HG02623 (cell line): ENCODE measurements around the gene GABRR3.

Experiments
- ATAC-seq: cut with Tn5 transposase; IDR thresholded peaks from one replicate; pipeline ENCODE4 v1.9.1; 2021; ENCODE audit warnings: moderate library complexity; ENCODE audit not compliant: unreplicated experiment

GABRR3 gene

DNA sequence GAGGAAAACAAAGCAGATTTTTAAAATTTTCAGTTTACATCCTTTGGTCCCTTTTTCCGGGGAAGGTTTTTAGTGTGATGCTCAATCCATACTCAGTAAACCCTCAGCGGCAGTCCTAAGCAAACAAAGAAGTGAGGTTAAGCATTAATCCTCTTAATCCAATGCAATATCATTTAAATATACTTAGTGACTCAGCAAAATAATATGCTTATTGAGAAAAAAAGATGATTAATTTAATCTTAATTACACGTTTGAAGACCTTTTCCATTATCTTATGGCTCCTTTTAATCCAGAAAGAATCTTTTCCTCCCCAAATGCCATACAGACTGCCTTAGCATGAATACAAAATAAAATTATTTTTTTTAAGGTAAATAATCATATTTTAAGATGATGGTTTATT lies at the start of gene GABRR3:
Gene GABRR3, minus strand, starts transcription at position 108 of the 400 bp plus-strand sequence. CDS start 328 bp downstream, outside the sequence.
- no peak for ATAC-seq

DNA sequence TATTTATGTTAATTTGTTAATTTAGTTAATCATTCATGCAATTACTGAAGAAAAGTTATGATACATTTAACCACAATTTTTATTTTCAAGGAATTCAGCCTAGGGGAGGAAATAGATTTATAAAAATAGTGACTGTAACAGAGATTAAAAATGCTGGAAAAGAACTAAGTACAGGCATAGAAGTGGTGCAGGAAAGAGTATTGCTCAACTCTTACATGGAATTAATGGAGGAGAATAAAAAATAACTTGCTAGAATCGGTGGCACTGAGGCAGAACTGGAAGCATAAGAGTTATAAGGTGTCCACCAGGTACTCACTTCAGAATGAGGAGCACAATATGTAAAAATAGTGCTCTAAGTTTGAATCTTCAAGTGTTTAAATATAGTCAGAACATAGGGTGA lies 38.4 kb upstream of the GABRR3 start:
- ATAC-seq, result no peak

DNA sequence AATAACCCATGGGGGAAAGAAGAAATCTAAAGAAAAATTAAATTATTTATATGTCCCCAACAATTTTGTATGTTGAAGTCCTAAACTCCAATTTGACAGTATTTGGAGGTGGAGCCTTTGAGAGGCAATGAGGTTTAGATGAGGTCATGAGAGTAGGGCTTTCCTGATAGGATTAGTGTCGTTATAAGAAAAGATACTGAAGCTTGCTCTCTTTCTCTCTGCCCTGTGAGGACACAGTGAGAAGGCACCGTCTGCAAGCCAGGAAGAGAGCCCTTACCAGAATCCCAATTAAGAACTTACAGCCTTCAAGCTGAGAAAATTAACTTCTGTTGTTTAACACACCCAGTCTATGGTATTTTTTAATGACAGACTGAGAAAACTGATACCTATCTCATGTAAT lies 35.7 kb upstream of the GABRR3 start:
- ATAC-seq, result no peak

DNA sequence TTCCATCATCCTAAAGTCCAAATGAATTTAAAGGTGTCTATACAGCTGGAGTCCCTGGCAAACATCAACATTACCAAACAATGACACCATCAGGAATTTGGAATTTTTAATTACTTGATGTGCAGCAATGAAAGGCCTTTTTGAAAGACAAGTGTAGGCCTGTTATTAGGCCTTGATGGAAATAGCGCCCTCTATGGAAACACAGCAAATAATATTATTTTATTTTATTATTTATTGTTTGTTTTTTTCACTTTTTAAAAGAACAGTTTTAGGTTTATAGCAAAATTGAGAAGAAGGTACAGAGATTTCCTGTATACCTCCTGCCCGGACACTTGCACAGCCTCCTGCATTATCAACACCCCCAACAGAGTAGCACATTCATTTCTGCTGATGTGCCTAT lies 33.7 kb upstream of the GABRR3 start:
- no peak for ATAC-seq

DNA sequence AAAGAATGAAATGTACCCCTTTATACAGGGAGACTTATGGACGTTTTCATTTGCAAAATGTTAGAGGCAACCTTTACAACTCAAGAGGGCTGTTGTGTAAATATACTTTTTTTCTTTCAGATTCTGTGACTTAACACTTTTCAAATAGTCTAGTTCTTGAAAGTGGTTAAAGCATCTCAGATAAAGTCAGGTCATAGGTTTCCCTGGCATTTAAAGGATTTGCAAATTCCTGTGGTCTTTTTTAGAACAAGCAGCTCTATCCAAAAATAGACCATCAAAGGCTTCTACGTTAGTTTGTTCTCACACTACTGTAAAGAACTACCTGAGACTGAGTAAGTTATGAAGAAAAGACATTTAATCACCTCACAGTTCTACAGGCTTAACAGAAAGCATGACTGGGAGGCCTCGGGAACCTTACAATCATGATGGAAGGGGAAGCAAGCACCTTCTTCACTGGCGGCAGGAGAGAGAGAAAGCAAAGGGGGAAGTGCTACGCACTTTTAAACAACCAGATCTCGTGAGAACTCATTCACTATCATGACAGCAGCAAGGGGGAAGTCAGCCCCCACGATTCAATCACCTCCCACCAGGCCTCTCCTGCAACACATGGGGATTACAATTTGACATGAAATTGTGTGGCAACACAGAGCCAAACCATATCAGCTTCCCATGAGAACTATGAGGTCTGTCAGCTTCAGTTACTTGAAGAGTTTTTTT lies 23.3 kb upstream of the GABRR3 start:
- no peak for ATAC-seq

DNA sequence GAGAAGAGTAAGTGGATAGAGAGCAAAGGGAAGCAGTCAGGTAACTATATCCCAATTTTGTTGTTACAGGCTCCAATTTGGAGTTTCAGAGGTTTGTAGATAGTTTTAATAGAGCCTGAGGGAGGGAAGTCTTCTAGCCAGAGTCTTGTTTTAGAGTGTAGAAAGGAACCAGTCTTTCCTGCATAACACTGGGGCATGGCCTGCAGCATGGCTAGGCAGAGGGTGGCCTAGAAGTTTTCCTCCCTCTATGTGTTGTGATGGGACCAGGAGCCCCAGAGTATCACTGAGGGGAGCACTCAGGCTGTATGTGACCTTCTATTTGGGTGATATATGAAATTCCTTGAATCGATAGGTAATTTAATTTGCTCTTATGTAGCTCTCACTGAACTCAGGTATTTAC lies 22.5 kb upstream of the GABRR3 start:
- no peak for ATAC-seq

DNA sequence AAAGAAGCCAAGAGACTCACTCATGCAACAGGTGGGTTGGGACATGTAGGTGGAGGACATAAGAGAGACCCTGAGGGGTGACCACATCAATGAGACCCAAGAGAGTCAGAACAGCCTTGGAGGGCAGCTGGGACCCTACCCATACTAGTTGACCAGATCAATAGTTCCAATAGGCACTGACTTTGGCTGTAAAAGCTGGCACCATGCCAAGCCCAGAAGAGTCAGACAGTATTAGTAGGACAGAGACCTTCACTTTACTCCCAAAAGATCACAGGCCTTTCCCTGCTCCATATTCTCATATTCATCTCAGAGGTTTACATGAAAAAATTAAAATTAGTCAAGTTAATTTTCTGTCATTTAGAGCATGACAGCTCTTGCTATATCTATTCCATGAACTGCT lies 20.9 kb upstream of the GABRR3 start:
- no peak for ATAC-seq

DNA sequence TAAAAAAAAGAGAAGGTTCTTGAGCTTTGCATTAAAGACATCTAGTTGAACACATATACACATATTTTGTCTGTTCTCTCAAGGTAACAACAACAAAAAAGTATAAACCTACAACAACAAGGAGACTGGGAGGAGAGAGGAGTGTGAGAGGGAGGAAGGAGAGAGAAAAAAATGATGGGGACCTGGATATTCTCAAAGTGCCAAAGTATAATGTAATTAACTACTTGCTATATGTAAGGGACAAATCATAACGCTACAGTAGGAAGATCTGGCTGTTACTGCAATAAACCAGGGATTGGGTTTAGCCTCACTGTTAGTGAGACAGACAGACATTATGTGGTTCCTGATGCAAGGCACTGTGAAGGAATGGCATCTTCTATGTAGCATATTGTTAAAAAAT lies 14.2 kb upstream of the GABRR3 start:
- ATAC-seq, result no peak

DNA sequence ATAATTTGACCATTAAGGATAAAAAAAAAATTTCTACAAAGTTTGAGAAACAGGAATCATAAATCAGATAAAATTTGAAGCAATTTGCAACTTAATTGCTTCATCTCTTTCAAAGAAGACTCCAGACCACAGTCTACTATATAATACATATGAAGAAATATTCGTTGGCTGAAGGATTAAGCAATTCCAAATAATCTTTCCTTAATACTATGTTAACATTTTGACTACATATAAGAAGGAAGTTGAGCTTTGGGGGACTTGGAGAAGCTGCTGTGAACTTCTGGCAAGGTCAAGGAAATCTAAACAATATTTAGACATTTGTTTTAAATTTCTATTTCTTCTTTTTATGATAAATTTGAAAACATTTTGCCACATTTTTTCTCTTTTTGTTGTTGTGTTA lies 13.5 kb upstream of the GABRR3 start:
- no peak for ATAC-seq

DNA sequence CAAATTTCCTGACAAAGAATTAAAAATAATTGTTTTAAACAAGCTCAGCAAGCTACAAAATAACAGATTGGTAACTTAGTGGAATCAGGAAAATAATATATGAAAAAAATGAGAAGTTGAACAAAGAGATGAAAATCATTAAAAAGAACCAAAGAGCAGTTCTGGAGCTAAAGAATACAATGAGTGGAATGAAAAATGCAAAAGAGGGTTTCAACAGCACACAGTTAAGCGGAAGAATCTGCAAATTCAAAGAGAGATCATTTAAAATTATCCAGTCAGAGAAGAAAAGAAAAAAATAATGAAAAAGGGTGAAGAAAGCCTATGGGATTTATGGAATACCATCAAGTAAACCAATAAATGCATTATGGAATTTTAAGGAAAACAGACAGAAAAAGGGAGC lies 6.2 kb upstream of the GABRR3 start:
- no peak for ATAC-seq

DNA sequence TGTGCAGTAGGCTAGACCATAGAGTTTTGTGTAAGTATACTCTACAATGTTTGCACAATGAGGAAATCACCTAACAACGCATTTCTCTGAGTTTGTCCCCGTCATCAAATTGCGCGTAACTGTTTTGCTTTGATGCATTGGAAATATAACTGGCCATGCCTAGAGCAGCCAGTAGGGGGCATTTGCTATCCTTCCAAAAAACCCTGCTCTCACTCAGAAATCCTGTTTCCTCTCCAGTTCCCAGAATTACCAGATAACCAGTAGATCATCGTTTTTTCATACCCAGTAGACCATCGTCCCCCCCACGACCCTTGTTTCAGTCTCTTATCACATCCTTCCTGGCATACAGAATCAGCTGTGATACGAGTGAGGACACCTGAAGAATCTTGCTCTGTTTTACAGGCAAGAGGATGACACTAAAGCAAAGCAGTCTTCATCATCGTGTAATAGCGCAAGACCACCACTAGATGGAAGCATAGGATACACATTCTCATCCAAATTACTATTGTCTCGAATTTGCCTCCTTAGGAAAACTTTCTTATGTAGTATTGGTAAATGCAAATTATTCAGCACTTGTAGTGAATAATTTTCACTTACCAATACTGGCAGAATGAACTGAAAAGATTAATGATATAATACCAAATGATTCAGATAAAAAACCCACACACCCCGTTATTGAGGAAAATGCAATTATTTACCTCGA lies 4.4 kb upstream of the GABRR3 start:
- ATAC-seq, result peak; percentile 98

DNA sequence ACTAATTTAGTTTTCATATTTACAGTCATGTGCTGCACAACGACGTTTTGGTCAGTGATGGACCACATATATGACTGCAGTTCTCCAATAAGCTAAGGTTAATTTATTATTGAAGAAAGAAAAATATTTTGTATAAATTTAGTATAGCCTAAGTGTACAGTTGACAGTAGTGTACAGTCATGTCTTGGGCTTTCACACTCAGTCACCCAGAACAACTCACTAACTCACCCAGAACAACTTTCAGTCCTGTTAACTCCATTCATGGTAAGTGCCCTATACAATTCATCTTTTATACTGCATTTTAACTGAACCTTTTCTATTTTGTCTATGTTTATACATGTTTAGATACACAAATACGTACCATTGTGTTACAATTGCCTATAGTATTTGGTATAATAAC lies 3.8 kb upstream of the GABRR3 start:
- ATAC-seq, result no peak

DNA sequence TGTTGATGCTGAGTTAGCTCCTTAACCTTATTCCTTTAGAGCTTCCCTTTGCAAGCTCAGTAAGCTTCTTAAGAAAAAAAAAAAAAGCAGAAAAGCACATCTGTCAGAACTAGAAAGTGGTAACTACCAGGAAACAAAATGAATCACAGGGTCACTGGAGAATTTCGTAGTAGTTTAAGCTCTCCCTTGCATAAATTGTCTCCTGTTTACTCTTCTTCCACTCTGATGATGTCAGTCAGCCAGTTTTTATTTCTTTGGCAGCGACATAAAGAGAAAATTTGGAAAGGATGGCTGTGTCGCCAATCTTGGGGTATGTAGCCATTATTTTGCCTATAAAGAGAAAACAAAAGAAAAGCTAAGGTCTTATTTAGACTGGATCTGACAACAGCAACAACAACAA lies 3.2 kb upstream of the GABRR3 start:
- no peak for ATAC-seq

DNA sequence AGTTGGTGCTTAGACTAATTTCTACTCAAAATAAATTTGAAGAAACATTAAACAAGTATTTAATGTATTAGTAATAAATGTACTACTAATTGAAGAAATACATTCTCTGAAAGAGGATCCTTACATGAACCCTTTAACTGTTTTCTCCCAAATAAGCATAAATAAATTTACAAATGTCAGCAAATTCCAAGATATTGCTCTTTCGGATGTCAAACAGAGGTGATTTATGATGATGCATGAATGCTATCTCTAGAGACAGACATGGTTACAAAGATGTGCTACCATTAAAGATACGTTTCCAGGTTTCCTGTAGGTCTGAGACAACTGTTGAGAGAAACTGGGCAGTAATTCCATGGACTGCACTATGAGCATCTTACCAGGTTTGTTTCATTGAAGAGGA lies 629 bp downstream of the GABRR3 start:
- ATAC-seq, result no peak

DNA sequence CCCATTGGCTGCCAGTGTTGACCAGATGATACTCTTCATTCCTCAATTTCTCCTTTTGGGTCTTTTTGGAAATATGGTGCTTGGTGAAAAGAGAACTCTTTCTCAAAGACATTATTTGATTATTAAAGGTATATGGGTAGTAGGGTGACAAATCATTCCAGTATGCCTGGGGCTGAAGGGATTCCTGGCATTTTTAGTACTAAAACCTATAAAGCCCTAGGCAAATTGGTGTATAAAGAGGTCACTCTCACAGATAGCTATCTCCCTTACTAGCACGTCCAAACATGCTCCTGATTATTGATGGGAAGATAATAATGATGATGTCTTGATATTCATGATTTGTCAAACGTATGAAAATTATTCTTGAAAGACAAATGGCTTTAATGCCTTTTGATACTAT lies 1.1 kb downstream of the GABRR3 start:
- no peak for ATAC-seq

DNA sequence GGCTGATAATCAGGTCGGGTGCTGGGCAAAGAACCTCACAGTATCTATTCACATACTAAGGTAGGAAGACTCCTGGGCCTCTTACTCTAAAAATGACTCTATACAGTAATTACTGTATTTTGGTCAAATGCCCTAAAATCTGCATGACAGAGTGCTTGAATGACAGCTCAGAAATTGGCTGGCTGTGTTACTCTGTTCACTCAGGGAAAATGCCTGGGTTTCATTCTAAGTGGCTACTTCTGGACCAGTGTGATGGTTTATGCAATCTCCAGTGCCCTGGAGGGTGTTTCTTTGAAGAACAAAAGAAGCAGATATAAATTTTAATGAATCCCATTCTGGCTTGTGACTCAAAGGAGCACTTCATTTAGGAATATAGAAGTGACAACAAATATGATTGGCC lies 2.2 kb downstream of the GABRR3 start:
- ATAC-seq, result no peak

DNA sequence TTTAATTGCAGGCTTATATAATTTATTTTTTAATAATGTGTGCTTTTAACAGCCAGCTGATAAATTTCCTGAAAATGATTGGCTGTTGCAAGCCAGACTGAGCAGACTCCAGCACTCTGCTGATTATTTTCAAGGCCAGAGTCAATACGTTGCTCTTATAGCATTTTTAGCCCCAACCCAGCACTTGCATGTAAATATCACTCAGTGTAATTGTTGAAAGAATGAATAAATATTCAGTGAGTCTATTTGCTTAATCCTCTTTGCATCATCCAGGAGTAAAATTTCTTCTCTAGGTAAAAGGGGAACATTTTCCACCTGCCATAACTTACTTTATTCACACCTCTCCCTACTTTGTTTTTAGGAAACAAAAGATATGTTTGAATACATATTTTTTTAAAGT lies 2.9 kb downstream of the GABRR3 start:
- ATAC-seq, result no peak

DNA sequence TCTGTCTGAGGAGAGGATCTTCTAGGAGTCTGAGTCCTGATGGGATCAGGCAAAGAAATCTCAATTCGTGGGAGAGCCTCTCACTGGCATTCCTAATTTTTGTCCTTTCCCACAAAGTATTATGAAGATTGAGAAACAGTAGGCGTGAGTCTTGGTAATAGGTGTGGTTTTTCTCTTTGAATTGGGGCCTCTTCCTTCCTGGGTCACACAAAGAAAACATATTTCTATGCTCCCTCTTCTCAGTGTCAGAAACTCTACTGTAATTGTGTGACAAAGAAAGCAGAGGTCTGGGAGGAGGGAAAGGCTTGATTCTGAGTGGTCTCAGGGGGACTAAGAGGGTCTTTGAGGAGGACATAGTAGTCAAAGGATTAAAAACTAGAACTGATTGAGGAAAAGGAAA lies 6.0 kb downstream of the GABRR3 start:
- no peak for ATAC-seq

DNA sequence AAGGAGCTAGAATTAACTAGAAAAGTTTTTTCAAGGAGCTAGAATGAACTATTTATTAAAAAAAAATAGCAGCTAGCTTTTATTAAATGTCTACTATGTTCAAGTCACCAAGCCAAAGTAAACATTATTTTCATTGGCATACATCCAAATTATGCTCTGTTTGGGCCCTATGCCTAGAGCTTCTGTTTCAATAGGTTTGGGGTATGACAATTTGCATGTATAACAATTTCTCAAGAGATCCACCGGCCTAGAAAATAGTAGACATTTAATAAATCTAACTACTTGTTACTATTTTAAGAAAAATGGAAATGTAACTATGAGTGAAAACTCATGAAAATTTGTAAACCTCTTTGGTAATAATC lies 8.0 kb downstream of the GABRR3 start:
- peak; percentile 16 for ATAC-seq

DNA sequence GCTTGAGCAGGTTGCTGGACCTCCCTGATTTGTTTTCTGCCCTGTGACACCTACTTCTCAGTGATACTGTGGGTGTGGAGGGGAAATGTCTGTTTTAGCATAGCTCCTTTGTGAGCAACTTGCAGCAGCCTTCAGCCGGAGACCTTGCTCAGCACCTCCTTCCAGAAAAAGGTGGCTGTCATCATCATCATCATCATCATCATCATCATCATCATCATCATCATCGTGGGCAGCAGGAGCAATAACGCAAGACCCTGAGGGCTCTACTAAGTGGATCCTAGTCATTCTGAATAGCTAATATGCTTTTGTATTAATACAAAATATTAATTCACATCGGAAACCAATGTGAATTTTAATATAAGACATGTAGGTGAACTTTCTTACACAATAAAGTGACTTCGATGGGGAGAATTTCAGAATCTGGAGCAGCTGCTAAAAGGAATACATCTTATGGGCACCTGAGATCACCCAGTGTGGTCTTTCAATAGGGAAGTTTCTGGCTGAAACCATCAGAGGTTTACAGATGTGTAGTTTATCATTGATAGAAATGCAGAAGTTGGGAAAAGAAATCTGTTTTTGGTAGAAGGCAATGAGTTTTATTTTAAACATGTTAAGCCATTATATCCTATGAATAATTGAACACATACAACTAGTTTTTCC lies 8.6 kb downstream of the GABRR3 start:
- ATAC-seq, result peak; percentile 51

DNA sequence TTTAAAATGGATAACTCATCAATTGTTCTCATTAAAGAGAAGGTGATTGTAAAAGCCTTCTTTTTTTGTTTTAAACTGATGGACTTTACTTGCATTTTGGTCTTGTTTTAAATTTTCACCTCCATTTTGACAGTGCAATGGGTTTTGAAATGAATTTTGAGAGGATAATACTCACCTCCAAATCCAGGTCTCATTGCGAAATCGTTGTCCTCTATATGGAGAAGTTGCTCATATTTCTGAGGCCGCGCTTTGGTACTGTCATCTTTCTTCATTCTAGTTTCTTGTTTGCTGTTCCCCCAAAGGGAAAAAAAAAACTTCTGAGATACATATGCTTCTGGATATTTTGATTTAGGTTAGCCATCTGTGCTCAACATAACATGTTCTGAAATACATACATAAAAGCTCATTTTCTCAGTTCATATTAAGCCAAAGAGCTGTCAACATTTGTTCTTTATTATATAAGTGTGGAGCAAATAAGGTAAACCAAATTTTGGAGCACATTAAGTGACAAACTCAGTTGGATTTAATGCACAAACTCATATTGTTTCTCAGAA lies 9.6 kb downstream of the GABRR3 start:
- ATAC-seq, result no peak
